D721Med (cell line): ENCODE measurements around the gene TOPAZ1.

Source experiments
- DNase-seq: peaks from one replicate; pipeline ENCODE4 v3.0.0; 2011; ENCODE audit warnings: low spot score; ENCODE audit not compliant: insufficient read length
- FAIRE-seq: peaks from 2 replicates; lab custom pipeline; 2011; peaks lifted over from hg19 to GRCh38; lab: Jason Lieb, UNC
- TF ChIP-seq, protein P1 (sequence below): IDR thresholded peaks from 2 replicates; pipeline ENCODE4 v1.5.1; 2012; ENCODE audit warnings: mild to moderate bottlenecking, control low read depth; ENCODE audit not compliant: insufficient read depth; ENCODE audit errors: missing control alignments

Gene TOPAZ1

DNA sequence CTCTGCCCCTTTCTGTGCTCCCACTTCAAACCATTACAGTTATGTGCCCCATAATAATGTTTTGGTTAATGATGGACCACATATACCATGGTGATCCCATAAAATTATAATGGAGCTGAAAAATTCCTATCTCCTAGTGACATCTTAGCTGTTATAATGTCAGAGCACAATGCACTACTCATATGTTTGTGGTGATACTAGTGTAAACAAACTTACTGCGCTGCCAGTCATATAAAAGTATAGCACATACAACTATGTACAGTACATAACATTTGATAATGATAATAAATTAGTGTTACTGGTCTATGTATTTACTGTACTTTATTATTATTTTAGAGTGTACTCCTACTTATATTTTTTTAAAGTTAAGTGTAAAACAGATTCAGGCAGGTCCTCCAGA, 51.3 kb downstream of the TOPAZ1 start:
- no peak for DNase-seq
- FAIRE-seq = no peak
- TF ChIP-seq, protein P1, sequence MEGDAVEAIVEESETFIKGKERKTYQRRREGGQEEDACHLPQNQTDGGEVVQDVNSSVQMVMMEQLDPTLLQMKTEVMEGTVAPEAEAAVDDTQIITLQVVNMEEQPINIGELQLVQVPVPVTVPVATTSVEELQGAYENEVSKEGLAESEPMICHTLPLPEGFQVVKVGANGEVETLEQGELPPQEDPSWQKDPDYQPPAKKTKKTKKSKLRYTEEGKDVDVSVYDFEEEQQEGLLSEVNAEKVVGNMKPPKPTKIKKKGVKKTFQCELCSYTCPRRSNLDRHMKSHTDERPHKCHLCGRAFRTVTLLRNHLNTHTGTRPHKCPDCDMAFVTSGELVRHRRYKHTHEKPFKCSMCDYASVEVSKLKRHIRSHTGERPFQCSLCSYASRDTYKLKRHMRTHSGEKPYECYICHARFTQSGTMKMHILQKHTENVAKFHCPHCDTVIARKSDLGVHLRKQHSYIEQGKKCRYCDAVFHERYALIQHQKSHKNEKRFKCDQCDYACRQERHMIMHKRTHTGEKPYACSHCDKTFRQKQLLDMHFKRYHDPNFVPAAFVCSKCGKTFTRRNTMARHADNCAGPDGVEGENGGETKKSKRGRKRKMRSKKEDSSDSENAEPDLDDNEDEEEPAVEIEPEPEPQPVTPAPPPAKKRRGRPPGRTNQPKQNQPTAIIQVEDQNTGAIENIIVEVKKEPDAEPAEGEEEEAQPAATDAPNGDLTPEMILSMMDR = no peak

GRCh38 chr3:44297255-44297654, 55.6 kb downstream of the TOPAZ1 start:
- DNase-seq (no peak), FAIRE-seq (no peak)
- TF ChIP-seq, protein P1 = no peak

DNA sequence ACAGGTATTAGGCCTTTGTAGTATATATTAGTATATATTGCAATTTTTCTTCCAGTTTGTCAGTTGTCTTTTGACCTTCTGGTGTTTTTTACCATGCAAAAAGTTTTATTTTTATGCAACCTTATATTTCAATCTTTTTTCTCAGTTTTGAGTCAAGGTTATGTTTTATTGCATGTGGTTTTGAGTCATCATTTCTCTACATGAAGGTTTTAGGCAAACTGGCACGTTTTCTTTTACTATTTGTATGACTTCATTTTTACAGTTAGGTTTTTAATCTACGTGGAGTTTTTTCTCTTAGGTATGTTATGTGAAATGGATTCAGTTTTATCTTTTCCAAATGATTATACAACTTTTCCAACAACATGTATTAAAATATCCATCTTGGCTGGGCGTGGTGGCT, 60.1 kb downstream of the TOPAZ1 start:
- TF ChIP-seq, protein P1 = no peak
- no peak for FAIRE-seq
- DNase-seq = no peak

DNA sequence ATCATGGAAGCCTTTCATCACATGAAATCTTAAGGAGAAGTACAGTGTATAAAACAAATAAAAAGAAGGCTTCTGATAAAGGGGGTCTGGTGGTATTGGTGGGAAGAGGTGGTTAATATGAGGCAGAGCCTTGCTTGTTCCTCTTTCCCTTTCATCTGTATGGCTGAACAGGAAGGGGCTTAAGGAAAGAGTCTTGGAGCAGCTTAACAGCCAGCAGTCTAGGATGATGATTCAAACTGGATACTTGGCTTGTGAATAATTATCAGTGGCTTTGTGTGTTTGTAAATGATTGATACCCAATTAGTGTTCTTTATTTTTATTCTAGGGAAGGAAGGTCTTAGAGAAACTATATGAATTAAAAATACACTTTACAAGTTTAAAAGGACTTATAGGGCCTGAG, 67.8 kb downstream of the TOPAZ1 start:
- FAIRE-seq (no peak), DNase-seq (no peak)
- TF ChIP-seq, protein P1 = no peak

GRCh38 chr3:44318891-44319311, 77.2 kb downstream of the TOPAZ1 start:
- TF ChIP-seq, protein P1 = no peak
- no peak for FAIRE-seq
- DNase-seq = no peak

- TF ChIP-seq, protein P1 = no peak
- FAIRE-seq (no peak), DNase-seq (no peak)
Observed at GRCh38 chr3:44321335-44321734, 79.6 kb downstream of the TOPAZ1 start.

GRCh38 chr3:44323341-44323955, 81.8 kb downstream of the TOPAZ1 start:
- DNase-seq (no peak), FAIRE-seq (peak; percentile 81)
- TF ChIP-seq, protein P1 = peak; percentile 99
